ENCODE measurements around the gene JAK3. TPM values are rescaled to one million over a fixed set of nuclear protein-coding genes. Genes with fewer than 3 reads are reported as not detected.

The JAK3 gene
- total and polyA plus RNA-seq, 2 of the 8 experiments (the other 6 are each of a cell fraction or from before 2014, with no cell fraction given), result 4.0 to 4.7 TPM

- Histone ChIP-seq H3K9me3 (ENCODE audit: insufficient read depth in 2 of 2, low read depth in 1 of 2, low read length in 1 of 2) (no peaks in the 10 kb centered on the region), H3K14ac (ENCODE audit: insufficient read length) (no peak overlapping the region), H2BK12ac (ENCODE audit: low read depth, low read length) (no peak overlapping the region), H4K8ac (ENCODE audit: extremely low read depth, insufficient read depth, low read length) (no peak overlapping the region), H3K4me2 (ENCODE audit: insufficient read depth in 1 of 2, low read depth in 2 of 2, low read length in 2 of 2) (no peak overlapping the region), H2BK15ac (ENCODE audit: low read length) (no peak overlapping the region), H3K27ac (ENCODE audit: low read depth, low read length) (no peak overlapping the region), H2BK120ac (replicated peaks; ENCODE audit: low read depth, low read length) (no peak overlapping the region), H4K91ac (replicated peaks; ENCODE audit: insufficient read length, low read length) (no peak overlapping the region), H4K20me1 (replicated peaks in 1 of 2; ENCODE audit: control insufficient read depth in 1 of 2, insufficient read depth in 2 of 2, low read length in 2 of 2) (no peaks in the 10 kb centered on the region), H4K5ac (ENCODE audit: insufficient read length, low read depth, low read length) (no peak overlapping the region), H3K9ac (replicated peaks in 1 of 4; ENCODE audit: extremely low read depth in 1 of 4, low read depth in 3 of 4, low read length in 3 of 4) (no peak overlapping the region), H2BK5ac (ENCODE audit: low read depth, low read length) (no peak overlapping the region), H3K4me1 (replicated peaks in 1 of 4; ENCODE audit: control insufficient read depth in 3 of 4, insufficient read depth in 4 of 4, low read length in 3 of 4) (no peaks in the 10 kb centered on the region), H3K23ac (ENCODE audit: insufficient read length) (no peak overlapping the region), H2AK5ac (ENCODE audit: low read depth, low read length) (no peak overlapping the region), H2BK20ac (ENCODE audit: low read length) (no peak overlapping the region), H3K56ac (replicated peaks; ENCODE audit: insufficient read length, low read depth, low read length) (no peak overlapping the region), H3K4me3 (ENCODE audit: extremely low read depth in 1 of 4, insufficient read depth in 2 of 4, low read depth in 3 of 4, low read length in 4 of 4) (no peak overlapping the region), H3K4ac (replicated peaks; ENCODE audit: insufficient read length, low read depth, low read length) (no peak overlapping the region), H3K36me3 (ENCODE audit: control insufficient read depth in 2 of 4, insufficient read depth in 4 of 4, low read length in 3 of 4) (no peaks in the 10 kb centered on the region), H3K18ac (ENCODE audit: extremely low read depth, low read length) (no peak overlapping the region), H3K79me1 (ENCODE audit: low read depth, low read length) (no peaks in the 10 kb centered on the region), H2AFZ (ENCODE audit: low read length) (no peak overlapping the region), H3K27me3 (replicated peaks in 1 of 4; ENCODE audit: control insufficient read depth in 3 of 4, extremely low read depth in 1 of 4, insufficient read depth in 3 of 4, low read length in 3 of 4) (no peaks in the 10 kb centered on the region; a peak in 1 of 7 replicates), H3K79me2 (ENCODE audit: control insufficient read depth in 1 of 2, insufficient read depth in 2 of 2, low read length in 2 of 2) (no peaks in the 10 kb centered on the region), H3K23me2 (ENCODE audit: low read depth, low read length) (peaks cover 2% of the 10 kb centered on the region; the same call in 1 of the 2 replicates)
- POLR2A ChIA-PET (ENCODE audit: partially characterized antibody), result interaction anchor here (0.9 to 1.1 kb wide), 2 partner anchors 10 to 54 kb away, joined by 4 to 6 read pairs; partner anchors contain the start of gene B3GNT3
- 91% methylated on average over 4 of the region's 4 CpGs; no CpG with 5 or more reads in 1 of the 2 experiments for WGBS, 2 experiments (ENCODE audit: extremely low coverage in 1 of 2, insufficient coverage in 1 of 2, insufficient read length in 1 of 2, insufficient replicate concordance in 2 of 2, low coverage in 1 of 2, low lambda C conversion rate in 2 of 2, missing lambda C conversion rate in 1 of 2)
- DNase-seq (ENCODE audit: low read depth in 1 of 2, low spot score in 2 of 2), result no peak
- FAIRE-seq, result no peak
- no peak for TF ChIP-seq CTBP2 (IDR thresholded peaks at IDR 0.05; ENCODE audit: borderline replicate concordance, insufficient read depth, insufficient read length, low read length)
- 0 out of 2 replicates have a peak, but pooled peaks have one; percentile 48 for TF ChIP-seq KDM1A (IDR thresholded peaks at IDR 0.05; ENCODE audit: borderline replicate concordance, low read length)
- CTCF ChIA-PET (ENCODE audit: partially characterized antibody), result interaction anchor here (0.6 to 1.4 kb wide), 6 partner anchors 18 to 133 kb away, joined by 3 to 9 read pairs (median 3); no protein-coding TSS in a partner anchor
These were observed 42.4 kb downstream of the JAK3 start for GRCh38 chr19:17805427-17805826.

Measured in H1 (cell line).